Stimulated activated CD8-positive, alpha-beta memory T cell treated with anti-CD3 and anti-CD28 coated beads, Interleukin-2, amount 100 ng/mL, for 48 hours (primary cell): ENCODE measurements around the gene PRDM5.
"Not testable (repeated sequence)": the region's sequence is repeated elsewhere in the genome, so short reads cannot be mapped to it uniquely, and the experiment has no call there.

Experiments
- DNase-seq, 2 donors: peaks; one replicate each; pipeline ENCODE4 v3.0.0-alpha.2; 2020; ENCODE audit warnings: low read depth in 2 of 2

PRDM5 gene

GRCh38 chr4:120703908-120704307 is 218.6 kb downstream of the PRDM5 start:
- DNase-seq = no peak

- no peak for DNase-seq
These were observed 223.2 kb downstream of the PRDM5 start for GRCh38 chr4:120699354-120699753.

DNA sequence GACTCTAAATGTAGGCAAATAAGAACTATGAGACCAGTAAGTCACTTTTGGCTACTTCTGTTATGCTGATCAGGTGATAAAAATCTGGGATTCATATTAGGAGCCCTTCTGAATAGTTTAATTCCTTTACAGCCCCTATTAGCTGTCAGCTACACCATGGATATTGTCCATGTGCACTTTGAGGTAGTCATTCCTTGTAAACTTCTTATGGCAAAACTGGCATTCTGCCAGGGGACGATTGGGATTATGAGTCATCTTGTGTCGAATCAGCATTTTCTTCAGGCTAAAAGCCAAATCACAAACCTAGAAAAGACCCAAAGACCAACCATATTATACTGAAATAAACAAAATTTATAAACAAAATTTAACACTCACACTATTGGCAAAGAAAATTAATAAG is 227.6 kb downstream of the PRDM5 start:
- no peak for DNase-seq

GRCh38 chr4:120693816-120694215 is 228.7 kb downstream of the PRDM5 start:
- DNase-seq = no peak

DNA sequence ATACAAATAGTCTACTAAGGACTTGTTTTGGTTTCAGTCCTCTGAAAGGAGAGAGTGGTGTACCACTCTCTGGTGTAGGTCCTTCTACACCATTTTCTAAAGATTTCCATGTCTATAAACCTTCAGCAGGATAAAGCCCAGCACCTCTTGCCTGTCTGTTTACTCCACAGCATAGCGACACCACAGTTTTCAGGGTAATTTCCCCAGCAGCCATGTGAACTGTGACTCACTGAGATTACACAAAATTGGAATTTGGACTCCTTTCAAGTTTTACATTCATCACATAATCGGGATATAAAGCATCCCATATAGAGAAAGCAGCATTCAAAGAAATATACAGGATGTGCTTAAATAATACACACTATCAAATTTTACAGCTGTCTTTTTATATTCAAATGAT is 229.6 kb downstream of the PRDM5 start:
- no peak for DNase-seq

- DNase-seq = no peak
These were observed 231.0 kb downstream of the PRDM5 start for GRCh38 chr4:120691536-120691935.

GRCh38 chr4:120691106-120691505 is 231.4 kb downstream of the PRDM5 start:
- no peak for DNase-seq

DNA sequence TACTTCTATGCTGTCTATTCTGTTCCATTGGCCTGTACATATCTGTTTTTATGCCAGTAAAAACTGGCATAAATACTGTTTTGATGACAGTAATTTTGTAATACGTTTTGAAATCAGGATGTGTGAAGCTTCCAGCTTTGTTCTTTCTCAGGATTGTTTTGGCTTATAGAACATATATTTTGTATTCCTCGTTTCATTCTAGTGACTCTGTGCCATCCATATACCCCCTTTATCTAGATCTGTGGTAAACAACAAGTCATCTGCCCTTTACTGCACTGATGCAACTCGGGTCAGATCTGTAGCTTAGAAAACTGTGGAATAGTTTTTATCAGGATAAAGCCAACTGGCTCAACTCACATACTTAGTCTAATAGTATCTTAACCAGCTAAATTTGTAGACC is 233.7 kb downstream of the PRDM5 start:
- no peak for DNase-seq

GRCh38 chr4:120685756-120686278 is 236.7 kb downstream of the PRDM5 start:
- no peak for DNase-seq

GRCh38 chr4:120683897-120684540 is 238.5 kb downstream of the PRDM5 start:
- DNase-seq = no peak

DNA sequence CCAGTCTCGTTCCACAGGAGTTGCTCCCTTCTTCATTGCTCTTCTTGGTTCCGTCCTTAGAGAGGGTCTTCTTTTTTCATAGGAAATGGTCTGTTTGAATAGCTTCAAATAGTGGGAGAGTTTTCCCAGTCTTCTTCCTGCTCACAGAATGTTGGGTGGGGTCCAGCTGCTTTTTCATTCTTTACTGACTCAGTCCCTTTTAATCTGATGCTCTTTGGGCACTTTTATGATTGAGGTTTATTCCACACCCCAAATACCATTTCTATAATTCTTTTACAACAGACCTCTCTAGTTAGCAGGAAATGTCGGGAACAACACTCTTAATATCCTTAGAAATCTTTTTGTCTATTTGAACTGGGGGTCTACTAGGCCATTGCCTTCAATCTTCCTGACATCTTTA is 239.5 kb downstream of the PRDM5 start:
- no peak for DNase-seq

- DNase-seq = no peak
These were observed 241.8 kb downstream of the PRDM5 start for GRCh38 chr4:120680647-120681228.

- no peak for DNase-seq
These were observed 248.8 kb downstream of the PRDM5 start for GRCh38 chr4:120673696-120674095.

GRCh38 chr4:120672558-120673147 is 249.9 kb downstream of the PRDM5 start:
- DNase-seq = no peak

DNA sequence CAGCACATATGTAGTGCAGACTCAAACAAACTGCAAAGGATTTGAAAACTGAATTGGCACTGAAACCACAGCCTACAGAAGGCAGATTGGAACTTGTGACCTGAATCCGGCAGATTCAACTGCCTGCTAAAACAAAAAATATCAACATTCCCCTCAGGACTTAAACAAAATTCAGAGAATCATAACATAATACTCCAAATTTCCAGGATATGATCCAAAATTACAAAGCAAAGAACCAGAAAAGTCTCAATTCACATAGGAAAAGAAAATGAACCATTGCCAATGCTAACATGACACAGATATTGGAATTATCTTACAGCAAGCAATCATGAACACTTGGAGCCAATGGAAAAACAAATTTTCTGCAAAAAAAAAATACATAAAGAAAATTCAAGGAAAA is 250.4 kb downstream of the PRDM5 start:
- DNase-seq = no peak

DNA sequence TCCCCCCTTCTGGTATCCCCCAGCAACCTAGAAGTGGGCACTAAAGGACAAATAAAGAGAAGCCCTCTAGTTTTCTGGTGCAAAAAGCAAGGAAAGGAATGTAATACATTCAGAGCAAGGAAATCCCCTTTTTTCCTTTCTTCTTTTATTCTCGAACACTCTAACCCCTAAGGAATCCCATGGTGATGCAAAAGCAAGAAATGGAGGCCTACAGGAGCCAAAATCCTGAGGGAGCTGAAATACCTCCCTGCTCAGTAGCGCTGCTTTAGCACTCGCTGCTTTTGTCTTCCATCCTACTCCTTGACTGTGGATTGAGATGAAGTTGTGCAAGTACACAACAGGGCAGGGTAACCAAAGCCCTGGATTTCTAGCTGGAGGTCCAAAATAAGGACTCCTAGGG is 251.0 kb downstream of the PRDM5 start:
- no peak for DNase-seq

GRCh38 chr4:120667102-120667501 is 255.4 kb downstream of the PRDM5 start:
- DNase-seq = no peak

- no peak for DNase-seq
These were observed 257.7 kb downstream of the PRDM5 start for GRCh38 chr4:120664851-120665250.

DNA sequence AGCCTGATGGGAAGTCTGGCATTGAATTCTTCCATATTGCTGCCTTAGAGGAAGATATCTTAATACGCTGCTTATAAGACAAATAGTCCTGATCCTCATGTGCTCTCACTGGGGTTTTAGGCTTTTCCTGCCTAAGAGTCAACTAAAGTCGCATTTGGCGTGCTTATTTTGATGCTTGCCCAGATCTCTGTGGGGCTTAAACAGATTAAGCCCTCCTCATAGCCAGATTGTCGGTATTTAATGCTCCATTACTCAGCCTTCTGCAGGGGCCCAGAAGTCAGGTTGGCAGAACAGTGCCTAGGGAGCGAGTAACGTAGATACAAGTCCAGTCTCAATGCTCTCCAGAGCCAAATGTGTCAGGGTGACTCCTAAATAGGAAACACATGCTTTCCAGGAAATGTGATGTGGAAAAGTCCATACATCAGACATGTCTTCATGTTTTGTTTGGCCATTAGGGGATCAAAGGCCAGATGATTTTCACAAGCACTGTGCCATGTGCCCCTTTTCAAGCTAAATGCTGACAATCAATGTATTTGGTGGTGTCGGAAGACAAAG is 262.8 kb downstream of the PRDM5 start:
- no peak for DNase-seq

- no peak for DNase-seq
These were observed 263.8 kb downstream of the PRDM5 start for GRCh38 chr4:120658772-120659171.

DNA sequence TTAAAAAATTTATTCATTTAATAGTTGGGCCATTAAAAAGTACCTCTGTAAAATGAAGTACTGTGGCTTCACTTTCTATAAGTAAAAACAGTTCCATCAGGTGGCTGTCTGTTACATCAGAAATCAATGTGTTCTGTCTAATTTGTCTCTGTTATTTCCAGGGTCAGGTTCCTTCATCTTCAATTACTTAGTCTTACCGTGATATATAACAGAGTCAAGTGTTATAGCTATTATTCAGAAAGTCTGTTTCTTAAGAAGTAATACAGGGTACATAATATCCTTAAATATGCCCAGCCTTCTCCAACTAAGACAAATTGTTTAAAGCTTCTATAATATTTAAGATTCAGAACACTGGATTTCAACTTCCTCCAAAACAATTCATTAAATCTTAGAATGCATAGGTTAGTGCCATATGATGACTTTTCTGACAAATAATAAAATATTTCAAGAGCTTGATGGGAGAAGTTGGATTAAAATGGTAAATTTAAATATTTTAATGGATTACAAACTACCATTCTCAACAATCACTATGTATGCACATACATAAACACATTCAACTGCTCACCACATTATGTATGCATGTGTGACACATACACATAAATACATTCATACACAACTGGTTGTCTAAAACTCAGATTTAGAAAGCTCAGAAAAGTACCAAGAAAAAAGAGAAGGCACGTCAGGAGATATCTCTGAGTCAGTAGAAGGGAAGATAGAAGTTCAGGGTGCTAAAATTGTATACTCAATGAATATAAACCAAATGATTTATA is 268.5 kb downstream of the PRDM5 start:
- DNase-seq = no peak

GRCh38 chr4:120648336-120648735 is 274.2 kb downstream of the PRDM5 start:
- not testable (repeated sequence) for DNase-seq
